H1 (cell line): ENCODE results near the gene VAT1. TPM values are rescaled to one million over a fixed set of nuclear protein-coding genes. Genes with fewer than 3 reads are reported as not detected.

Experiments
- CTCF ChIA-PET: fragments of 300-600 bp; sonication (Branson Sonifier 250); formaldehyde crosslinking; loops from one replicate; lab custom pipeline; 2021; ENCODE audit not compliant: partially characterized antibody; lab: Charles Lee
- POLR2A ChIA-PET: fragments of 300-600 bp; sonication (Branson Sonifier 250); formaldehyde crosslinking; loops from one replicate; lab custom pipeline; 2021; ENCODE audit warnings: inconsistent platforms; ENCODE audit not compliant: partially characterized antibody; lab: Charles Lee
- DNase-seq, 2 experiments: peaks; one replicate each; pipeline versions ENCODE4 v3.0.0 to v3.0.0-alpha.2; 2010 to 2022; ENCODE audit warnings: low spot score in 2 of 2, low read depth in 1 of 2, mixed read lengths in 1 of 2
- FAIRE-seq: peaks from 2 replicates; lab custom pipeline; 2011; peaks lifted over from hg19 to GRCh38; lab: Jason Lieb, UNC
- H2AFZ ChIP-seq: 2 replicates; pipeline ENCODE4 v1.8.1; 2012; ENCODE audit warnings: low read length, inconsistent platforms
- H2AK5ac ChIP-seq: 2 replicates; pipeline ENCODE4 v1.6.1; 2013; ENCODE audit warnings: low read depth, low read length
- H2BK120ac ChIP-seq: replicated peaks from 2 replicates; pipeline ENCODE3; 2013; ENCODE audit warnings: low read depth, low read length, inconsistent platforms
- H2BK12ac ChIP-seq: 2 replicates; pipeline ENCODE4 v1.6.1; 2013; ENCODE audit warnings: low read depth, low read length
- H2BK15ac ChIP-seq: 2 replicates; pipeline ENCODE4 v1.6.1; 2013; ENCODE audit warnings: low read length
- H2BK20ac ChIP-seq: 2 replicates; pipeline ENCODE4 v1.6.1; 2013; ENCODE audit warnings: low read length
- H2BK5ac ChIP-seq: 2 replicates; pipeline ENCODE4 v1.6.1; 2013; ENCODE audit warnings: low read depth, low read length
- H3K14ac ChIP-seq: 2 replicates; pipeline ENCODE4 v1.6.1; 2013; ENCODE audit warnings: inconsistent platforms; ENCODE audit not compliant: insufficient read length
- H3K18ac ChIP-seq: 2 replicates; pipeline ENCODE4 v1.6.1; 2013; ENCODE audit warnings: low read length; ENCODE audit errors: extremely low read depth
- H3K23ac ChIP-seq: 2 replicates; pipeline ENCODE4 v1.6.1; 2013; ENCODE audit warnings: inconsistent platforms; ENCODE audit not compliant: insufficient read length
- H3K23me2 ChIP-seq: 2 replicates; pipeline ENCODE4 v1.6.1; 2013; ENCODE audit warnings: low read depth, low read length
- H3K27ac ChIP-seq: 2 replicates; pipeline ENCODE4 v1.6.1; 2011; ENCODE audit warnings: low read depth, low read length, inconsistent platforms
- H3K27me3 ChIP-seq, 4 experiments: replicated peaks in 1 of 4; 1 replicate in 1 of 4; 2 replicates in 3 of 4; pipeline versions ENCODE4 v1.6.1 to v1.8.1; 2011 to 2013; ENCODE audit warnings: low read length in 3 of 4, mild to moderate bottlenecking in 3 of 4, inconsistent platforms in 2 of 4, mixed read lengths in 2 of 4, moderate library complexity in 1 of 4; ENCODE audit not compliant: control insufficient read depth in 3 of 4, insufficient read depth in 3 of 4; ENCODE audit errors: extremely low read depth in 1 of 4
- H3K36me3 ChIP-seq, 4 experiments: 2 replicates each; pipeline versions ENCODE4 v1.6.1 to v1.8.1; 2011 to 2013; ENCODE audit warnings: mild to moderate bottlenecking in 4 of 4, low read length in 3 of 4, moderate library complexity in 2 of 4, control low read depth in 1 of 4, inconsistent platforms in 1 of 4; ENCODE audit not compliant: insufficient read depth in 4 of 4, control insufficient read depth in 2 of 4
- H3K4ac ChIP-seq: replicated peaks from 2 replicates; pipeline ENCODE3; 2013; ENCODE audit warnings: low read length, low read depth, mixed read lengths, inconsistent platforms; ENCODE audit not compliant: insufficient read length
- H3K4me1 ChIP-seq, 4 experiments: replicated peaks in 1 of 4; 1 replicate in 1 of 4; 2 replicates in 3 of 4; pipeline versions ENCODE4 v1.6.1 to v1.8.1; 2011 to 2013; ENCODE audit warnings: low read length in 3 of 4, inconsistent platforms in 2 of 4, mixed read lengths in 1 of 4; ENCODE audit not compliant: insufficient read depth in 4 of 4, control insufficient read depth in 3 of 4
- H3K4me2 ChIP-seq, 2 experiments: 2 replicates each; pipeline versions ENCODE4 v1.6.1 to v1.8.1; 2011 to 2013; ENCODE audit warnings: low read depth in 2 of 2, low read length in 2 of 2, control low read depth in 1 of 2, inconsistent platforms in 1 of 2, mild to moderate bottlenecking in 1 of 2; ENCODE audit not compliant: insufficient read depth in 1 of 2
- H3K4me3 ChIP-seq, 4 experiments: fragments of 200-600, 300-600 bp in 1 of 4; sonication (generic), shearing (Covaris generic), sonication (Bioruptor Twin) in 1 of 4; 2 replicates each; pipeline versions ENCODE4 v1.5.1 to v1.8.1; 2011 to 2016; ENCODE audit warnings: low read length in 4 of 4, low read depth in 3 of 4, control low read depth in 2 of 4, inconsistent platforms in 2 of 4, mild to moderate bottlenecking in 2 of 4, mixed read lengths in 1 of 4, moderate library complexity in 1 of 4; ENCODE audit not compliant: insufficient read depth in 2 of 4; ENCODE audit errors: extremely low read depth in 1 of 4
- H3K56ac ChIP-seq: replicated peaks from 2 replicates; pipeline ENCODE3; 2013; ENCODE audit warnings: low read depth, mild to moderate bottlenecking, mixed read lengths, low read length, inconsistent platforms; ENCODE audit not compliant: insufficient read length
- H3K79me1 ChIP-seq: 2 replicates; pipeline ENCODE4 v1.6.1; 2013; ENCODE audit warnings: low read depth, low read length, control low read depth
- H3K79me2 ChIP-seq, 2 experiments: 2 replicates each; pipeline versions ENCODE4 v1.6.1 to v1.8.1; 2012 to 2013; ENCODE audit warnings: low read length in 2 of 2, mild to moderate bottlenecking in 2 of 2, inconsistent platforms in 1 of 2; ENCODE audit not compliant: insufficient read depth in 2 of 2, control insufficient read depth in 1 of 2
- H3K9ac ChIP-seq, 4 experiments: replicated peaks in 1 of 4; 1 replicate in 1 of 4; 2 replicates in 3 of 4; pipeline versions ENCODE4 v1.6.1 to v1.8.1; 2011 to 2013; ENCODE audit warnings: low read depth in 3 of 4, low read length in 3 of 4, control low read depth in 2 of 4, mild to moderate bottlenecking in 2 of 4, moderate library complexity in 2 of 4, inconsistent platforms in 1 of 4; ENCODE audit errors: extremely low read depth in 1 of 4
- H3K9me3 ChIP-seq, 2 experiments: 2 replicates each; pipeline versions ENCODE4 v1.6.1 to v1.8.1; 2012 to 2013; ENCODE audit warnings: mild to moderate bottlenecking in 2 of 2, moderate library complexity in 2 of 2, control low read depth in 1 of 2, inconsistent platforms in 1 of 2, low read depth in 1 of 2, low read length in 1 of 2, mixed read lengths in 1 of 2; ENCODE audit not compliant: insufficient read depth in 2 of 2
- H4K20me1 ChIP-seq, 2 experiments: replicated peaks in 1 of 2; 2 replicates each; pipeline versions ENCODE3 to v1.8.1; 2011 to 2013; ENCODE audit warnings: inconsistent platforms in 2 of 2, low read length in 2 of 2, mild to moderate bottlenecking in 1 of 2; ENCODE audit not compliant: insufficient read depth in 2 of 2, control insufficient read depth in 1 of 2
- H4K5ac ChIP-seq: 2 replicates; pipeline ENCODE4 v1.6.1; 2013; ENCODE audit warnings: low read length, low read depth, mixed read lengths, inconsistent platforms; ENCODE audit not compliant: insufficient read length
- H4K8ac ChIP-seq: 2 replicates; pipeline ENCODE4 v1.8.0; 2013; ENCODE audit warnings: mild to moderate bottlenecking, moderate library complexity, low read length, inconsistent platforms; ENCODE audit not compliant: insufficient read depth; ENCODE audit errors: extremely low read depth
- H4K91ac ChIP-seq: replicated peaks from 2 replicates; pipeline ENCODE3; 2013; ENCODE audit warnings: low read length, mixed read lengths, inconsistent platforms; ENCODE audit not compliant: insufficient read length
- ASH2L ChIP-seq: fragments of 200-600, 300-600 bp; sonication (generic); IDR thresholded peaks from one replicate; pipeline ENCODE4 v1.7.1; 2017; ENCODE audit warnings: low read length
- KDM1A ChIP-seq: fragments of 200-600, 300-600 bp; sonication (generic); IDR thresholded peaks from 2 replicates; pipeline ENCODE4 v1.7.1; 2016; ENCODE audit warnings: mild to moderate bottlenecking, low read length, borderline replicate concordance
- RBBP5 ChIP-seq: IDR thresholded peaks from 2 replicates; pipeline ENCODE4 v1.7.1; 2012; ENCODE audit warnings: low read depth, mild to moderate bottlenecking, inconsistent platforms, low read length, moderate library complexity, borderline replicate concordance
- SAP30 ChIP-seq: fragments of 300-600 bp; sonication (generic); IDR thresholded peaks from 2 replicates; pipeline ENCODE4 v1.7.1; 2012; ENCODE audit warnings: low read length, moderate library complexity, mild to moderate bottlenecking, inconsistent platforms; ENCODE audit not compliant: insufficient read depth, insufficient replicate concordance
- SP1 ChIP-seq: IDR thresholded peaks from 2 replicates; pipeline ENCODE4 v1.6.1; 2011; ENCODE audit warnings: low read depth, low read length
- USF2 ChIP-seq: IDR thresholded peaks from 2 replicates; pipeline ENCODE4 v1.6.1; 2011; ENCODE audit warnings: low read length, improper control_type of control experiment
- WGBS, 2 experiments: shearing (Covaris generic) in 1 of 2; methylation state at CpG; one replicate each; pipeline versions ENCODE4 v1.1.6 to v1.1.7; 2013 to 2015; ENCODE audit warnings: low lambda C conversion rate in 2 of 2, mixed read lengths in 2 of 2, inconsistent platforms in 1 of 2, low coverage in 1 of 2, missing lambda C conversion rate in 1 of 2; ENCODE audit not compliant: insufficient replicate concordance in 2 of 2, insufficient coverage in 1 of 2, insufficient read length in 1 of 2; ENCODE audit errors: extremely low coverage in 1 of 2, missing lambda C conversion rate in 1 of 2; 5-methylcytosine and 5-hydroxymethylcytosine counted together
- polyA plus RNA-seq, 7 experiments: library from polyadenylated mRNA; depleted of rRNA in 3 of 7; stranded (reverse) in 5 of 7; unstranded in 2 of 7; fragments of >200 nt in 5 of 7; fragments of 200-250 nt in 2 of 7; gene quantifications; 1 replicate in 5 of 7; 2 replicates in 1 of 7; 4 replicates in 1 of 7; pipeline versions ENCODE4 v1.2.1 to v1.2.3, GENCODE V29; 2011 to 2013; ENCODE audit warnings: missing spikeins in 2 of 7, mixed read lengths in 2 of 7
- total RNA-seq: library from RNA; stranded (reverse); fragmentation: NEBNext Ultra II Directional; extraction: Animal tissue kit (Norgen Biotek cat#: 25700); gene quantifications from 2 replicates; pipeline ENCODE4 v1.2.1, GENCODE V29; 2021

The VAT1 gene
- total and polyA plus RNA-seq, 2 of the 8 experiments (the other 6 are each of a cell fraction or from before 2014, with no cell fraction given), result 200 to 295 TPM

GRCh38 chr17:43033948-43034881, 12.0 kb upstream of the VAT1 start:
- ChIA-PET POLR2A (interaction anchor here (0.8 to 3.4 kb wide), 12 partner anchors 9 to 281 kb away, joined by 3 to 12 read pairs (median 4); partner anchors contain the start of genes BRCA1, RPL27 and VAT1), CTCF (interaction anchor here (0.5 to 5.0 kb wide), 10 partner anchors 8 to 330 kb away, joined by 3 to 26 read pairs (median 4); partner anchors contain the start of genes RND2 and RPL27)
- Histone ChIP-seq H4K91ac (peak overlapping the region; percentile 78), H3K27me3 (no peaks in the 10 kb centered on the region), H2AFZ (0 out of 2 replicates have a peak overlapping the region, but pooled peaks have one; percentile 15), H4K8ac (peak overlapping the region; percentile 68; the same call in 1 of the 2 replicates), H2BK5ac (peak overlapping the region; percentile 50; the same call in 1 of the 2 replicates), H3K4ac (peak overlapping the region; percentile 59), H3K4me1 (peaks cover 14 to 30% (median 25%) of the 10 kb centered on the region in 4 experiments), H3K9me3 (no peaks in the 10 kb centered on the region), H2BK20ac (peak overlapping the region; percentile 88), H2BK15ac (peak overlapping the region; percentile 13; the same call in 1 of the 2 replicates), H3K27ac (peak overlapping the region; percentile 64), H2BK12ac (peak overlapping the region; percentile 40; the same call in 1 of the 2 replicates), H4K5ac (peak overlapping the region; percentile 90), H3K79me2 (no peaks in the 10 kb centered on the region), H4K20me1 (no peaks in the 10 kb centered on the region), H3K4me2 (peak overlapping the region; percentile 64 to 82), H3K14ac (no peak overlapping the region)
- no peak for DNase-seq
- FAIRE-seq, result no peak
- TF ChIP-seq RBBP5 (peak; percentile 64; the same call in 1 of the 2 replicates), USF2 (no peak), SP1 (peak; percentile 40; the same call in 1 of the 2 replicates), ASH2L (peak; percentile 80), SAP30 (no peak), KDM1A (no peak)
- TF ChIP-seq, all 59 proteins: peak for 3
- Histone ChIP-seq H3K79me1 (no peaks in the 10 kb centered on the region), H3K9ac (peak overlapping the region in 1 of 4 experiments; percentile 48; a peak in 3 of 7 replicates), H3K23ac (peak overlapping the region; percentile 22), H3K36me3 (peaks cover 0 to 5% (median 0%) of the 10 kb centered on the region in 4 experiments; a peak in 1 of 8 replicates), H2AK5ac (no peak overlapping the region), H3K18ac (peak overlapping the region; percentile 72), H3K23me2 (peaks cover 2% of the 10 kb centered on the region; the same call in 1 of the 2 replicates), H2BK120ac (peak overlapping the region; percentile 26), H3K4me3 (peak overlapping the region in 3 of 4 experiments; percentile 6 to 48 (median 14); a peak in 4 of 8 replicates), H3K56ac (no peak overlapping the region)
- WGBS, 2 experiments, result 33% methylated on average over 12 of the region's 12 CpGs; no CpG with 5 or more reads in 1 of the 2 experiments
